Measurements from ENCODE around the gene KRTAP4-5.
"Not testable (repeated sequence)": the region's sequence is repeated elsewhere in the genome, so short reads cannot be mapped to it uniquely, and the experiment has no call there.

Gene KRTAP4-5

GRCh38 chr17:41160190-41160589 lies 10.6 kb upstream of the KRTAP4-5 start:
- H4K8ac ChIP-seq (ENCODE audit: low read length); H3K36me3 ChIP-seq (ENCODE audit: control insufficient read depth in 1 of 2, insufficient read depth in 2 of 2, low read depth in 1 of 2, low read length in 2 of 2); H4K91ac ChIP-seq (ENCODE audit: low read length); H3K27ac ChIP-seq (ENCODE audit: low read length, poor library complexity, severe bottlenecking); H3K27me3 ChIP-seq (ENCODE audit: control insufficient read depth in 1 of 2, insufficient read depth in 1 of 2, low read length in 2 of 2); H3K9ac ChIP-seq (ENCODE audit: low read length); H2AFZ ChIP-seq (ENCODE audit: low read depth, low read length); H3K9me3 ChIP-seq (ENCODE audit: control insufficient read depth, low read length); H3K4me2 ChIP-seq (ENCODE audit: low read length, poor library complexity, severe bottlenecking); H2BK5ac ChIP-seq (ENCODE audit: low read depth, low read length, poor library complexity, severe bottlenecking); H2BK15ac ChIP-seq (ENCODE audit: low read depth, poor library complexity, severe bottlenecking); DNase-seq; H3K18ac ChIP-seq (ENCODE audit: low read depth in 1 of 2, low read length in 2 of 2); H2BK12ac ChIP-seq (ENCODE audit: low read length in 2 of 2); H3K4me1 ChIP-seq (ENCODE audit: control insufficient read depth, insufficient read depth, low read depth, low read length); H3K4me3 ChIP-seq (ENCODE audit: insufficient read depth in 1 of 2, low read depth in 1 of 2, low read length in 2 of 2); H2AK5ac ChIP-seq (ENCODE audit: low read length, severe bottlenecking); H3K79me1 ChIP-seq (replicated peaks; ENCODE audit: low read length, poor library complexity, severe bottlenecking); H2BK120ac ChIP-seq (ENCODE audit: low read depth, low read length): not testable (repeated sequence)
- H3K23ac ChIP-seq (ENCODE audit: low read length in 2 of 2): peak overlapping the region in 1 of 2 experiments; percentile 72
- H3K4ac ChIP-seq (ENCODE audit: low read depth in 1 of 2, low read length in 2 of 2): peak overlapping the region in 1 of 2 experiments; percentile 2
- WGBS: 85% methylated on average over 3 of the region's 3 CpGs
- peak overlapping the region in 1 of 2 experiments; percentile 93 for H3K14ac ChIP-seq (ENCODE audit: low read length in 2 of 2)

- Histone ChIP-seq H4K8ac (ENCODE audit: low read length) (no peak overlapping the region), H3K27ac (ENCODE audit: low read length, poor library complexity, severe bottlenecking) (no peak overlapping the region), H3K4ac (ENCODE audit: low read depth in 1 of 2, low read length in 2 of 2) (no peak overlapping the region), H3K9me3 (ENCODE audit: control insufficient read depth, low read length) (no peaks in the 10 kb centered on the region), H3K23ac (ENCODE audit: low read length in 2 of 2) (no peak overlapping the region), H3K27me3 (ENCODE audit: control insufficient read depth in 1 of 2, insufficient read depth in 1 of 2, low read length in 2 of 2) (no peaks in the 10 kb centered on the region), H2BK5ac (ENCODE audit: low read depth, low read length, poor library complexity, severe bottlenecking) (no peak overlapping the region), H3K4me1 (ENCODE audit: control insufficient read depth, insufficient read depth, low read depth, low read length) (no peaks in the 10 kb centered on the region), H2AFZ (ENCODE audit: low read depth, low read length) (no peak overlapping the region), H3K4me2 (ENCODE audit: low read length, poor library complexity, severe bottlenecking) (no peak overlapping the region), H3K18ac (ENCODE audit: low read depth in 1 of 2, low read length in 2 of 2) (no peak overlapping the region), H2BK12ac (ENCODE audit: low read length in 2 of 2) (no peak overlapping the region), H2BK15ac (ENCODE audit: low read depth, poor library complexity, severe bottlenecking) (no peak overlapping the region), H3K79me1 (replicated peaks; ENCODE audit: low read length, poor library complexity, severe bottlenecking) (no peaks in the 10 kb centered on the region), H3K14ac (ENCODE audit: low read length in 2 of 2) (no peak overlapping the region), H3K36me3 (ENCODE audit: control insufficient read depth in 1 of 2, insufficient read depth in 2 of 2, low read depth in 1 of 2, low read length in 2 of 2) (no peaks in the 10 kb centered on the region), H3K9ac (ENCODE audit: low read length) (no peak overlapping the region), H2BK120ac (ENCODE audit: low read depth, low read length) (no peak overlapping the region), H4K91ac (ENCODE audit: low read length) (no peak overlapping the region), H2AK5ac (ENCODE audit: low read length, severe bottlenecking) (no peak overlapping the region), H3K4me3 (ENCODE audit: insufficient read depth in 1 of 2, low read depth in 1 of 2, low read length in 2 of 2) (no peak overlapping the region)
- DNase-seq: no peak
- 62% methylated on average over 2 of the region's 2 CpGs for WGBS
These were observed 4.2 kb upstream of the KRTAP4-5 start for GRCh38 chr17:41153856-41154255.

- Histone ChIP-seq H3K4me2 (ENCODE audit: low read length, poor library complexity, severe bottlenecking) (no peak overlapping the region), H2AFZ (ENCODE audit: low read depth, low read length) (no peak overlapping the region), H3K36me3 (ENCODE audit: control insufficient read depth in 1 of 2, insufficient read depth in 2 of 2, low read depth in 1 of 2, low read length in 2 of 2) (no peaks in the 10 kb centered on the region), H3K9ac (ENCODE audit: low read length) (no peak overlapping the region), H4K8ac (ENCODE audit: low read length) (no peak overlapping the region), H3K4me1 (ENCODE audit: control insufficient read depth, insufficient read depth, low read depth, low read length) (no peaks in the 10 kb centered on the region), H3K9me3 (ENCODE audit: control insufficient read depth, low read length) (no peaks in the 10 kb centered on the region), H3K14ac (ENCODE audit: low read length in 2 of 2) (no peak overlapping the region), H2AK5ac (ENCODE audit: low read length, severe bottlenecking) (no peak overlapping the region), H3K4ac (ENCODE audit: low read depth in 1 of 2, low read length in 2 of 2) (no peak overlapping the region), H3K4me3 (ENCODE audit: insufficient read depth in 1 of 2, low read depth in 1 of 2, low read length in 2 of 2) (no peak overlapping the region), H2BK15ac (ENCODE audit: low read depth, poor library complexity, severe bottlenecking) (no peak overlapping the region), H2BK120ac (ENCODE audit: low read depth, low read length) (no peak overlapping the region), H3K27ac (ENCODE audit: low read length, poor library complexity, severe bottlenecking) (no peak overlapping the region), H3K18ac (ENCODE audit: low read depth in 1 of 2, low read length in 2 of 2) (no peak overlapping the region), H2BK5ac (ENCODE audit: low read depth, low read length, poor library complexity, severe bottlenecking) (no peak overlapping the region), H3K23ac (ENCODE audit: low read length in 2 of 2) (no peak overlapping the region), H3K27me3 (ENCODE audit: control insufficient read depth in 1 of 2, insufficient read depth in 1 of 2, low read length in 2 of 2) (no peaks in the 10 kb centered on the region), H3K79me1 (replicated peaks; ENCODE audit: low read length, poor library complexity, severe bottlenecking) (no peaks in the 10 kb centered on the region), H4K91ac (ENCODE audit: low read length) (no peak overlapping the region), H2BK12ac (ENCODE audit: low read length in 2 of 2) (no peak overlapping the region)
- 86% methylated on average over 1 of the region's 2 CpGs for WGBS
- DNase-seq: no peak
These were observed 1.9 kb upstream of the KRTAP4-5 start for GRCh38 chr17:41151525-41151924.

DNA sequence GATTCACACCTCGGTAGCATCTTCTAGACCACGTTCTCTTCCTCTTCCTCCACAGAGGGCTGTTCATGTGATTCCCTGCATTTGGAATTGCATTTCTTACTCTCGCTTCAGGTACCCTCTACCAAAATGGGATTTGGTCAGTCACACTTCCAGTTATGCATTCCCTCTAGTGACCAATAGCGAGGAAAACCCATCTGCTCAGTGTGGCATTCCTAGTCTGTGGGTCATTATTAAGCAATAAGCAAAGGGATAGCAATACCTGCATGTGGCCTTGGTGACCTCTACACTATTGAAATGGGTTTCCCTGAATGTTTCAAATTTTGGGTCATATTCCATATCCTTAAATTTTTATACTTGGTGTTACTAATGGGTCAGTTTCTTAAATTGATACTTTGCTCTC lies 401 bp upstream of the KRTAP4-5 start:
- H2BK5ac ChIP-seq (ENCODE audit: low read depth, low read length, poor library complexity, severe bottlenecking): no peak overlapping the region

More for the DNA sequence above, 401 bp upstream of the KRTAP4-5 start:
- Histone ChIP-seq H3K4me2 (ENCODE audit: low read length, poor library complexity, severe bottlenecking) (no peak overlapping the region), H3K14ac (ENCODE audit: low read length in 2 of 2) (no peak overlapping the region), H2BK15ac (ENCODE audit: low read depth, poor library complexity, severe bottlenecking) (no peak overlapping the region), H3K4me3 (ENCODE audit: insufficient read depth in 1 of 2, low read depth in 1 of 2, low read length in 2 of 2) (no peak overlapping the region), H3K9ac (ENCODE audit: low read length) (no peak overlapping the region), H2BK12ac (ENCODE audit: low read length in 2 of 2) (no peak overlapping the region), H3K79me1 (replicated peaks; ENCODE audit: low read length, poor library complexity, severe bottlenecking) (no peaks in the 10 kb centered on the region), H2BK120ac (ENCODE audit: low read depth, low read length) (no peak overlapping the region), H3K27ac (ENCODE audit: low read length, poor library complexity, severe bottlenecking) (no peak overlapping the region), H3K4me1 (ENCODE audit: control insufficient read depth, insufficient read depth, low read depth, low read length) (no peaks in the 10 kb centered on the region), H3K27me3 (ENCODE audit: control insufficient read depth in 1 of 2, insufficient read depth in 1 of 2, low read length in 2 of 2) (no peaks in the 10 kb centered on the region), H3K23ac (ENCODE audit: low read length in 2 of 2) (no peak overlapping the region), H4K8ac (ENCODE audit: low read length) (no peak overlapping the region), H3K36me3 (ENCODE audit: control insufficient read depth in 1 of 2, insufficient read depth in 2 of 2, low read depth in 1 of 2, low read length in 2 of 2) (no peaks in the 10 kb centered on the region), H4K91ac (ENCODE audit: low read length) (no peak overlapping the region), H2AK5ac (ENCODE audit: low read length, severe bottlenecking) (no peak overlapping the region), H2AFZ (ENCODE audit: low read depth, low read length) (no peak overlapping the region), H3K9me3 (ENCODE audit: control insufficient read depth, low read length) (no peaks in the 10 kb centered on the region), H3K18ac (ENCODE audit: low read depth in 1 of 2, low read length in 2 of 2) (no peak overlapping the region), H3K4ac (ENCODE audit: low read depth in 1 of 2, low read length in 2 of 2) (no peak overlapping the region)
- no peak for DNase-seq
- 89% methylated on average over 3 of the region's 4 CpGs for WGBS
